Activated naive CD4-positive, alpha-beta T cell treated with anti-CD3 and anti-CD28 coated beads, Interleukin-2, amount 50 U/mL, for 24 hours (primary cell): ENCODE measurements around the gene BAIAP2.
"Not testable (repeated sequence)": the region's sequence is repeated elsewhere in the genome, so short reads cannot be mapped to it uniquely, and the experiment has no call there.

ENCODE experiments used
- H3K27ac Mint-ChIP-seq: one replicate; pipeline ENCODE4 v1.8.0; 2021; ENCODE audit warnings: mild to moderate bottlenecking, mixed read lengths
- H3K27me3 Mint-ChIP-seq: one replicate; pipeline ENCODE4 v1.8.0; 2021; ENCODE audit warnings: mixed read lengths
- H3K36me3 Mint-ChIP-seq: one replicate; pipeline ENCODE4 v1.8.0; 2021; ENCODE audit warnings: mixed read lengths
- H3K4me1 Mint-ChIP-seq: one replicate; pipeline ENCODE4 v1.8.0; 2021; ENCODE audit warnings: mixed read lengths
- H3K4me3 Mint-ChIP-seq: one replicate; pipeline ENCODE4 v1.8.0; 2021; ENCODE audit warnings: mild to moderate bottlenecking, mixed read lengths
- H3K9me3 Mint-ChIP-seq: one replicate; pipeline ENCODE4 v1.8.0; 2021; ENCODE audit warnings: mixed read lengths

The BAIAP2 gene

GRCh38 chr17:81140018-81140417 lies 105.1 kb downstream of the BAIAP2 start:
- no peak overlapping the region for H3K4me3 Mint-ChIP-seq
- no peaks in the 10 kb centered on the region for H3K27me3 Mint-ChIP-seq
- no peaks in the 10 kb centered on the region for H3K4me1 Mint-ChIP-seq
- no peaks in the 10 kb centered on the region for H3K9me3 Mint-ChIP-seq
- no peak overlapping the region for H3K27ac Mint-ChIP-seq
- no peaks in the 10 kb centered on the region for H3K36me3 Mint-ChIP-seq

- H3K9me3 Mint-ChIP-seq: no peaks in the 10 kb centered on the region
- no peaks in the 10 kb centered on the region for H3K36me3 Mint-ChIP-seq
- no peaks in the 10 kb centered on the region for H3K27me3 Mint-ChIP-seq
- H3K4me1 Mint-ChIP-seq: no peaks in the 10 kb centered on the region
- H3K4me3 Mint-ChIP-seq: no peak overlapping the region
- no peak overlapping the region for H3K27ac Mint-ChIP-seq
These were observed 105.7 kb downstream of the BAIAP2 start for GRCh38 chr17:81140695-81141094.

- Mint-ChIP-seq H3K9me3 (no peaks in the 10 kb centered on the region), H3K27me3 (no peaks in the 10 kb centered on the region)
These were observed 107.6 kb downstream of the BAIAP2 start for GRCh38 chr17:81142301-81143199.

GRCh38 chr17:81143200-81143527 lies 108.2 kb downstream of the BAIAP2 start:
- Mint-ChIP-seq H3K9me3 (no peaks in the 10 kb centered on the region), H3K4me1 (no peaks in the 10 kb centered on the region), H3K27ac (no peak overlapping the region), H3K36me3 (no peaks in the 10 kb centered on the region), H3K27me3 (no peaks in the 10 kb centered on the region), H3K4me3 (no peak overlapping the region)

More at GRCh38 chr17:81142301-81143199, 107.6 kb downstream of the BAIAP2 start:
- no peak overlapping the region for H3K27ac Mint-ChIP-seq
- H3K4me3 Mint-ChIP-seq: no peak overlapping the region
- H3K4me1 Mint-ChIP-seq: no peaks in the 10 kb centered on the region
- H3K36me3 Mint-ChIP-seq: no peaks in the 10 kb centered on the region

GRCh38 chr17:81143717-81144422 lies 108.9 kb downstream of the BAIAP2 start:
- no peaks in the 10 kb centered on the region for H3K27me3 Mint-ChIP-seq
- no peak overlapping the region for H3K4me3 Mint-ChIP-seq
- no peaks in the 10 kb centered on the region for H3K9me3 Mint-ChIP-seq
- no peaks in the 10 kb centered on the region for H3K4me1 Mint-ChIP-seq
- H3K27ac Mint-ChIP-seq: no peak overlapping the region
- H3K36me3 Mint-ChIP-seq: no peaks in the 10 kb centered on the region

GRCh38 chr17:81144423-81144781 lies 109.5 kb downstream of the BAIAP2 start:
- Mint-ChIP-seq H3K4me1 (no peaks in the 10 kb centered on the region), H3K36me3 (no peaks in the 10 kb centered on the region), H3K27ac (no peak overlapping the region), H3K27me3 (no peaks in the 10 kb centered on the region), H3K4me3 (no peak overlapping the region), H3K9me3 (no peaks in the 10 kb centered on the region)

- H3K4me1 Mint-ChIP-seq, H3K27me3 Mint-ChIP-seq, H3K4me3 Mint-ChIP-seq, H3K9me3 Mint-ChIP-seq, H3K36me3 Mint-ChIP-seq, H3K27ac Mint-ChIP-seq: not testable (repeated sequence)
These were observed 111.3 kb downstream of the BAIAP2 start for GRCh38 chr17:81146208-81146607.

- Mint-ChIP-seq H3K27ac (no peak overlapping the region), H3K4me3 (no peak overlapping the region), H3K9me3 (no peaks in the 10 kb centered on the region)
These were observed 112.8 kb downstream of the BAIAP2 start for GRCh38 chr17:81147701-81148100.

GRCh38 chr17:81148571-81148970 lies 113.6 kb downstream of the BAIAP2 start:
- H3K27ac Mint-ChIP-seq: no peak overlapping the region
- no peaks in the 10 kb centered on the region for H3K27me3 Mint-ChIP-seq
- H3K4me1 Mint-ChIP-seq: no peaks in the 10 kb centered on the region
- no peaks in the 10 kb centered on the region for H3K9me3 Mint-ChIP-seq
- no peaks in the 10 kb centered on the region for H3K36me3 Mint-ChIP-seq
- H3K4me3 Mint-ChIP-seq: no peak overlapping the region

More at GRCh38 chr17:81147701-81148100, 112.8 kb downstream of the BAIAP2 start:
- Mint-ChIP-seq H3K27me3 (no peaks in the 10 kb centered on the region), H3K4me1 (no peaks in the 10 kb centered on the region), H3K36me3 (no peaks in the 10 kb centered on the region)

- H3K36me3 Mint-ChIP-seq: no peaks in the 10 kb centered on the region
- H3K27ac Mint-ChIP-seq: no peak overlapping the region
- H3K4me3 Mint-ChIP-seq: no peak overlapping the region
- no peaks in the 10 kb centered on the region for H3K27me3 Mint-ChIP-seq
- H3K9me3 Mint-ChIP-seq: no peaks in the 10 kb centered on the region
- H3K4me1 Mint-ChIP-seq: no peaks in the 10 kb centered on the region
These were observed 114.1 kb downstream of the BAIAP2 start for GRCh38 chr17:81148986-81149533.

- H3K4me1 Mint-ChIP-seq: no peaks in the 10 kb centered on the region
- H3K36me3 Mint-ChIP-seq: no peaks in the 10 kb centered on the region
- no peaks in the 10 kb centered on the region for H3K9me3 Mint-ChIP-seq
- H3K27me3 Mint-ChIP-seq: no peaks in the 10 kb centered on the region
- no peak overlapping the region for H3K4me3 Mint-ChIP-seq
- no peak overlapping the region for H3K27ac Mint-ChIP-seq
These were observed 115.6 kb downstream of the BAIAP2 start for GRCh38 chr17:81150377-81151077.

GRCh38 chr17:81151278-81151677 lies 116.3 kb downstream of the BAIAP2 start:
- H3K4me3 Mint-ChIP-seq: no peak overlapping the region
- no peaks in the 10 kb centered on the region for H3K9me3 Mint-ChIP-seq
- H3K4me1 Mint-ChIP-seq: no peaks in the 10 kb centered on the region
- H3K36me3 Mint-ChIP-seq: no peaks in the 10 kb centered on the region
- no peak overlapping the region for H3K27ac Mint-ChIP-seq
- no peaks in the 10 kb centered on the region for H3K27me3 Mint-ChIP-seq

GRCh38 chr17:81152288-81152828 lies 117.4 kb downstream of the BAIAP2 start:
- Mint-ChIP-seq H3K27ac (no peak overlapping the region), H3K36me3 (no peaks in the 10 kb centered on the region), H3K4me3 (no peak overlapping the region), H3K27me3 (no peaks in the 10 kb centered on the region), H3K4me1 (no peaks in the 10 kb centered on the region), H3K9me3 (no peaks in the 10 kb centered on the region)

- Mint-ChIP-seq H3K27me3 (no peaks in the 10 kb centered on the region), H3K27ac (no peak overlapping the region)
These were observed 118.4 kb downstream of the BAIAP2 start for GRCh38 chr17:81153340-81153803.

GRCh38 chr17:81154016-81154415 lies 119.1 kb downstream of the BAIAP2 start:
- not testable (repeated sequence) for H3K9me3 Mint-ChIP-seq, H3K27ac Mint-ChIP-seq, H3K36me3 Mint-ChIP-seq, H3K4me3 Mint-ChIP-seq, H3K4me1 Mint-ChIP-seq, H3K27me3 Mint-ChIP-seq

More at GRCh38 chr17:81153340-81153803, 118.4 kb downstream of the BAIAP2 start:
- H3K36me3 Mint-ChIP-seq: no peaks in the 10 kb centered on the region
- no peak overlapping the region for H3K4me3 Mint-ChIP-seq
- no peaks in the 10 kb centered on the region for H3K4me1 Mint-ChIP-seq
- H3K9me3 Mint-ChIP-seq: no peaks in the 10 kb centered on the region
